Glomerular endothelial cell (primary cell): ENCODE measurements around the gene SEMA3G. TPM values are rescaled to one million over a fixed set of nuclear protein-coding genes. Genes with fewer than 3 reads are reported as not detected.

Experiments used
- DNase-seq: peaks from one replicate; pipeline ENCODE4 v3.0.0-alpha.2; 2011; ENCODE audit warnings: low read depth, low spot score; ENCODE audit errors: extremely low read depth
- total RNA-seq: library from RNA; depleted of rRNA; stranded (reverse); fragments of >200 nt; gene quantifications from 2 replicates; pipeline ENCODE4 v1.2.3, GENCODE V29; 2015

The SEMA3G gene
- total RNA-seq, 1 donor from 2014 or later, result 61.3 TPM

GRCh38 chr3:52479877-52480575 lies 35.1 kb upstream of the SEMA3G start:
- no peak for DNase-seq

GRCh38 chr3:52479037-52479876 lies 34.4 kb upstream of the SEMA3G start:
- DNase-seq, result no peak

GRCh38 chr3:52477796-52478095 lies 32.8 kb upstream of the SEMA3G start:
- no peak for DNase-seq

- DNase-seq, result no peak
Observed at GRCh38 chr3:52477076-52477795, 32.3 kb upstream of the SEMA3G start.

- no peak for DNase-seq
Observed at GRCh38 chr3:52473026-52473425, 28.1 kb upstream of the SEMA3G start.

- DNase-seq, result no peak
Observed at GRCh38 chr3:52472239-52473000, 27.5 kb upstream of the SEMA3G start.

DNA sequence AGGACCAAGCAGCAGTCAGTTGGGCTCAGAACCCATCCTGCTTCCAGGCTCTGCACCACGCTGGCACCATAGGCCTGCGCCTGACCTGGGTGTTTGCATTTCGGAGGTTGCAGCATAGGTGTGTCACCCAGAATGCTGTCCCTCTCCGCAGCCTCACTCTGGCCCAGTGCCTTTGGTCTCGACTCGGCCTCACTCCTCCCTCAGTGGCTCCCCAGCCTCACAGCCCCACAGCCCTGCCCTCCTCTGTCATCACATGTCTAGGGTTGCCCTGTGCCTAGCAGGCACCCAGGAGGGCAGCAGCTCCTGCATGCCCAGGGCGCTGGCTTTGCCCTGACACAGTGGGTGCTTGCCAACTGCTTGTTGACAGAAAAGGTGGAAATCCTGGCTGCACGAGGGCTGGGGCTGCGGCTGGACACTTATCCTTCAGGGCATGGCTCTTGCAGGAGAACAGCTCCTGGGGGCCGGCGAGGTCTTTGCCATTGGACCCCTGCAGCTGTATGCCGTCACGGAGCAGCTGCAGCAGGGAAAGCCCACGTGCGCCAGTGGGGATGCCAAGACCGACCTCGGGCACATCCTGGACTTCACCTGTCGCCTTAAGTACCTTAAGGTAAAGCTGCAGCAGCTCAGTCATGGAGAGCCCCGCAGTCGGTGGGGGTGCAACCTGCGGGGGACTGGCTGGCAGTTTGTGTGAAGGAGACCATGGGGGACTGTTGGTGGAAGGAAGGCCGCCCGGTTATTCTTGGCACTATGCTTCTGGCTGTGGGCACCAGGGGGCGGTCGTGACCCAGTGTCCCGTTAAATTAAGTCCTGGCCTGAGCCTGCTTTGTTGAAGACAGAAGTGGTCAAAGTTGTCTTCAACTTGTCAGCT lies 26.7 kb upstream of the SEMA3G start:
- DNase-seq, result no peak

DNA sequence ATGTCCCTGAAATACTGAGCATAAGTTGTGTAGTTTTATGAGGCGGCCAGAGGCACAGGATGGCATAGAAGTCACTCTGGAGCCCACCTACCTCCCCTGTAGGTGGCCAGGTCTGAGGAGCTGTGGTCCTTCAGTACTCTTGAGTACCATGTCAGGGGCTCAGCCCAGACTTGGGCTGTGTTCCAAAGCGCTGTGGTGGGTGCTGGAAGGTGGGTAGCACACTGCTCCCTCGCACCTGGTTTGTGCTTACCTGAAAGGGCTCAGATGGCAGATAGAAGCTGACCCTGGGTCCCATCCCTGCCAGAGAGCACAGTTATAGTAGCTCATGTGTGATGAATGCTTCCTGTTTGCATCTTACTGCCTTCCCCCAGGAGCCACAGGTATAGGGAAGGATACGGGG lies 26.0 kb upstream of the SEMA3G start:
- DNase-seq, result no peak

DNA sequence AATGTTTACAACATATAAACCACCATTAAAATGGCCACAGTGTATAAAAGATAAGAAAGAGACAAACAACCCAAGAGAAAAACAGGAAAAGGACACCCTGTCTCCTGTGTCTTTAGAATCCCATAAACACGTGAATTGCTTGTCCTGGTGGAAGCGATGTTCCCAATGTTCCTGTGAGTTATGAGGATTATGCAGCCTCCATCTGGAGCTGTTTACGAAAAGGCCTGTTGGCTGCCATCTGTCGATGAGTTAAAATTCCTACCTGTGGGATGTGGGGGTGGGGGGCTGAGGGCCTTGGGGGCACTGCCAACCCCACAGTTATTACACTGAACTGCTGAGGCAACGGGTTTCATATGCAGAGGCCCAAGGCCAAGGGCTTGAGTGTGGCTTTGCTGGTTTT lies 24.1 kb upstream of the SEMA3G start:
- DNase-seq, result no peak

DNA sequence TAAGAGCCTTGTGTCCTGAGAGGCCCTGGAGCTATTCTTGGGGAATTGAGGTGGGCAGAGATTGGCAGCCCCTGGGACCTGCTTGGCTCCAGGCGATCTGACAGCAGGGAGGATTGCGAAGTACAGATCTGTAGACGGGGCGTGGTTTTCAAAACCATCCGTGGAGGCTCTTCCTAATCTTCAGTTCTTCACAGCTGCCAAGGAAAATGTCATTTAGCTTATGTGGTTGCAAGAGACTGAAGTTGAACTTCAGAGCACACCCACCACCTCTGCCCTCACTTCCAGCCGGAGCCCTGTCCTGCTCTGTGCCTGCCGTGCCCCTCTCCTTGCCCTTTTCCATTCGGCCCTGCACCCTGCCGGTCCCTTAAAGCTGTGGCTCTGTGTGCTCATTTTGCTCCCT lies 23.4 kb upstream of the SEMA3G start:
- no peak for DNase-seq

- no peak for DNase-seq
Observed at GRCh38 chr3:52463416-52463815, 18.5 kb upstream of the SEMA3G start.

DNA sequence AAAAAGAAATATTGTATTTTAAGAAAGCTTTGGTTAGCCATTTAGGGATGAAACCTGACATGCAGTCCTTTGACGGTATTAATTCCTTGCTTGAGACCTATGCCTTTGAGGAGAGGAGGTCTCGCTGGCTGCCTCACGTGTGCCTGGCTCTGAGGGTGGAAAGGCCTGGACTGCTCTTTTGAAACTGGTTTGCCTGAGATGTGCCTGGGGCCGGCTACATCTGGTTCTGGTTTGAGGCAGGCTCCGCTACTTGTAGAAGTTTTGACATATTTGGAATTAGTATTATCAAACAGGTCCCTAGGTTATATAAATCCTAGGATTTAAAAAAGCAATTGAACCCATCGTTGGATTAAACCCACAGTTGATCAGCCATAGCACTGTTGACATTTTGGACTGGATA lies 17.0 kb upstream of the SEMA3G start:
- DNase-seq, result no peak

- no peak for DNase-seq
Observed at GRCh38 chr3:52458770-52459545, 14.1 kb upstream of the SEMA3G start.

DNA sequence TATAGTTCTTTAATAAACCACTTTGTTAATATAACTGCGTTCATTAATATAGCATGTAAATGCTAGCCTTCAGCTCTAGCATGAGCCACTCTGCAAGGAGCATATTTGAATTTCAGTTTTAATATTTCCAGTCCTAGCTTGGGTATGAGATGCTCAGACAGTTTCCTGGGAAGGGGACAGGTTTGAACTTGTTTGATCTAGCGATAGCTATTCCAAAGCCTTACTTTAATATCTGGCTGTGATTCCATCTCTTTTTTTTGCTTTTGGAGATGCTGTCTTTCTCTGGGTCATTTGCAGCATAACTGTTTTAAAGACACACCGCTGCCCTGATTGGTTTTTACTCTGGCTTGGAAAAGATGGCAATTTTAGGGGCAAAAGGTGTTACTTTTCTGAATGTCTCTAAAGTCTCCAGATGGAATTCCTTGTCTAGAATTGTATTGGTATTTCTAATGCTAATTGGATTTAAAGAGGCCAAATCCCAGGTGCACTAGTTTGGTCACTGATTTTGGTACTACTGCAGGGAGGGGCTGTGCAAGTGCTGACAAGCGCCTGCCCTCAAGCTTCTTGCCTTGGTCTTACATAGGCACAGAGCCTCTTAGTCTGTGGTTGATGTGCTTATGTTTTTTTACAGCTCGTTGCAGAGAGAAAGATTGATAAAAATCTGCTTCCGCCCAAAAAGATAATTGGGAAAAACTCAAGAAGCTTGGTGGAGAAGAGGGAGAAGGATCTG lies 13.3 kb upstream of the SEMA3G start:
- no peak for DNase-seq

DNA sequence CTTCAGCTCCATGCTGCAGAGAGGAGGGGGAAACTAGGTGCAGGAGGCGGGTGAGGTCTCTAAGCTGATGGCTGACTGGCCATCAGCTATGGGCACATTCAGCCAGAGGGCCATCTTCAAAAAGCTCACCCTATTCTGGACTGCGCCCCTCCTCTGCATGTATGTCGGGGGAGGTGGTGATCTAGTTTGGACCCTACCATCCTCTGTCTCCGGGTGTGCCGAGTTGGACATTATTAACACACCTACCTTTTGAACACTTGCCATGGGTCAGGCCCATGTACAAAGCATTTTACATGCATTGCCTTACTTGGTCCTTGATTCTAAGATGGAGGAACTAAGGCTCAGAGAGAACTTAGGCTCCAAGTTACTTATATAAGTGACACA lies 11.9 kb upstream of the SEMA3G start:
- no peak for DNase-seq

- no peak for DNase-seq
Observed at GRCh38 chr3:52456169-52456799, 11.4 kb upstream of the SEMA3G start.

GRCh38 chr3:52455283-52456168 lies 10.6 kb upstream of the SEMA3G start, which contains the start of gene NISCH:
Gene NISCH (plus strand): TSS chr3:52455604. CDS start chr3:52455642, 38 bp downstream.
- no peak for DNase-seq
